Naive thymus-derived CD4-positive, alpha-beta T cell (primary cell): ENCODE data around the gene KNSTRN. TPM values are rescaled to one million over a fixed set of nuclear protein-coding genes. Genes with fewer than 3 reads are reported as not detected.

Experiments
- ATAC-seq: fragments of 150-1000 bp; cut with Tn5 transposase; 2 replicates; pipeline ENCODE4 v1.10.0; 2021; ENCODE audit warnings: mild to moderate bottlenecking, moderate library complexity
- CTCF ChIA-PET: fragments of 350-600 bp; sonication (Branson Sonifier 250); formaldehyde crosslinking; loops from one replicate; lab custom pipeline; 2021; ENCODE audit warnings: antibody characterized with exemption; lab: Charles Lee
- POLR2A ChIA-PET: fragments of 350-600 bp; sonication (Branson Sonifier 250); formaldehyde crosslinking; loops from one replicate; lab custom pipeline; 2021; ENCODE audit warnings: antibody characterized with exemption, inconsistent platforms; lab: Charles Lee
- DNase-seq, 9 donors: peaks; one replicate each; pipeline versions ENCODE4 v3.0.0 to v3.0.0-alpha.2; 2020 to 2022; ENCODE audit warnings: mixed read lengths in 1 of 9
- H3K27ac ChIP-seq: one replicate; pipeline ENCODE4 v1.7.0; 2013; ENCODE audit warnings: mild to moderate bottlenecking, low read depth, low read length, moderate library complexity
- H3K27me3 ChIP-seq, 2 donors: one replicate each; pipeline ENCODE4 v1.7.0; 2013; ENCODE audit warnings: low read length in 2 of 2, mild to moderate bottlenecking in 2 of 2, moderate library complexity in 2 of 2; ENCODE audit not compliant: control insufficient read depth in 2 of 2, insufficient read depth in 2 of 2
- H3K36me3 ChIP-seq, 3 experiments: 1 replicate in 2 of 3; 2 replicates in 1 of 3; pipeline ENCODE4 v1.7.0; 2013; ENCODE audit warnings: low read length in 3 of 3, mild to moderate bottlenecking in 3 of 3, moderate library complexity in 1 of 3; ENCODE audit not compliant: insufficient read depth in 3 of 3, control insufficient read depth in 2 of 3
- H3K4me1 ChIP-seq, 2 donors: one replicate each; pipeline ENCODE4 v1.7.0; 2013; ENCODE audit warnings: low read length in 2 of 2, mild to moderate bottlenecking in 2 of 2, moderate library complexity in 1 of 2; ENCODE audit not compliant: control insufficient read depth in 2 of 2, insufficient read depth in 2 of 2
- H3K4me3 ChIP-seq: 2 replicates; pipeline ENCODE4 v1.7.0; 2013; ENCODE audit warnings: mild to moderate bottlenecking, low read length
- H3K9me3 ChIP-seq, 3 experiments: 1 replicate in 2 of 3; 2 replicates in 1 of 3; pipeline ENCODE4 v1.7.0; 2013; ENCODE audit warnings: low read length in 3 of 3; ENCODE audit not compliant: control insufficient read depth in 2 of 3
- H3K27ac Mint-ChIP-seq, 9 donors: one replicate each; pipeline ENCODE4 v1.8.0; 2020 to 2022; ENCODE audit warnings: mixed read lengths in 9 of 9, mild to moderate bottlenecking in 8 of 9, moderate library complexity in 5 of 9, inconsistent platforms in 2 of 9
- H3K27me3 Mint-ChIP-seq, 5 donors: one replicate each; pipeline ENCODE4 v1.8.0; 2021 to 2022; ENCODE audit warnings: mixed read lengths in 5 of 5, mild to moderate bottlenecking in 1 of 5
- H3K36me3 Mint-ChIP-seq, 5 donors: one replicate each; pipeline ENCODE4 v1.8.0; 2020 to 2022; ENCODE audit warnings: mixed read lengths in 5 of 5, mild to moderate bottlenecking in 3 of 5, inconsistent platforms in 1 of 5
- H3K4me1 Mint-ChIP-seq, 7 donors: one replicate each; pipeline ENCODE4 v1.8.0; 2020 to 2022; ENCODE audit warnings: mixed read lengths in 7 of 7, mild to moderate bottlenecking in 3 of 7, inconsistent platforms in 1 of 7
- H3K4me3 Mint-ChIP-seq, 10 donors: one replicate each; pipeline ENCODE4 v1.8.0; 2020 to 2022; ENCODE audit warnings: mild to moderate bottlenecking in 10 of 10, mixed read lengths in 10 of 10, moderate library complexity in 6 of 10, inconsistent platforms in 2 of 10
- H3K9me3 Mint-ChIP-seq, 11 donors: one replicate each; pipeline ENCODE4 v1.8.0; 2020 to 2022; ENCODE audit warnings: mixed read lengths in 11 of 11, mild to moderate bottlenecking in 4 of 11, inconsistent platforms in 1 of 11, moderate library complexity in 1 of 11
- intact Hi-C, 2 donors: fragments of 100-400 bp; cut with micrococcal nuclease; formaldehyde crosslinking; loops; one replicate each; pipeline ENCODE4 v1.15.1; 2023
- polyA plus RNA-seq, 2 donors: library from polyadenylated mRNA; unstranded; fragments of 300-500 nt; fragmentation: Illumina TruSeq; gene quantifications; one replicate each; pipeline ENCODE4 v1.2.3, GENCODE V29; 2021
- total RNA-seq, 6 experiments: library from RNA in 5 of 6; stranded (reverse) in 5 of 6; gene quantifications; 1 replicate in 5 of 6; 2 replicates in 1 of 6; pipeline ENCODE4 v1.2.3 and lab custom pipeline; 2021 to 2026

KNSTRN gene
- total and polyA plus RNA-seq, 7 experiments from 2014 or later, result 3.7 to 39.6 (median 6.1) TPM

- Histone ChIP-seq H3K27ac (no peak overlapping the region), H3K27me3 (no peaks in the 10 kb centered on the region), H3K4me3 (no peak overlapping the region), H3K4me1 (peaks cover 0 to 3% of the 10 kb centered on the region in 2 donors), H3K36me3 (no peaks in the 10 kb centered on the region), H3K9me3 (no peaks in the 10 kb centered on the region)
- H3K27me3 Mint-ChIP-seq, result no peaks in the 10 kb centered on the region
- ATAC-seq, result no peak
- CTCF ChIA-PET, result interaction anchor here (0.7 to 11.1 kb wide), 4 partner anchors 27 to 146 kb away, joined by 3 to 107 read pairs (median 4); partner anchors contain the start of gene CCDC9B
- no peaks in the 10 kb centered on the region for H3K9me3 Mint-ChIP-seq
- no peak for DNase-seq
- POLR2A ChIA-PET, result no interaction called here
- intact Hi-C loops, result no loop called here
- H3K4me3 Mint-ChIP-seq, result no peak overlapping the region
- no peak overlapping the region for H3K27ac Mint-ChIP-seq
- peaks cover 0 to 16% (median 5%) of the 10 kb centered on the region in 5 donors for H3K36me3 Mint-ChIP-seq
- H3K4me1 Mint-ChIP-seq, result peaks cover 0 to 7% (median 0%) of the 10 kb centered on the region in 7 donors
Measured at GRCh38 chr15:40425681-40426080, 43.2 kb downstream of the KNSTRN start.

DNA sequence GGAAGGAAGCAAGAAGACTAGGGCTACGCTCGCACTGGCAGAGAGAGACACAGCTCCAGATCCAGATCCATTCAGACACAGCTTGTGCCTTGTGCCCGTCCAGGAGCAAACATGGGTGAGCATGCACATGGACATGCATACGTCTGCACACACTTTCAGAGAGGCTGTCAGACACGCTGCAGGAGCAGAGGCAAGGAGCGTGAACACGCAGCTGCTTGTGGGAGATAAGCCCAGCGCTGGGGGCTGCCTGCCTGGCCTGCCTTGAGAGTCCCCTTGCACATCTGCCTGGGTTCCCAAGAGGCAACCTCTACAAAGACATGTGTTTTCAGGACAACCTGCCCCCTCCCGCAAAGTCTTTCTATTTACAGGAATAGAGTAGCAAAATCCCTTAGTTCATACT is 44.7 kb downstream of the KNSTRN start:
- POLR2A ChIA-PET, result no interaction called here
- Mint-ChIP-seq H3K36me3 (peaks cover 0 to 16% (median 5%) of the 10 kb centered on the region in 5 donors), H3K27me3 (no peaks in the 10 kb centered on the region), H3K4me3 (no peak overlapping the region), H3K4me1 (peaks cover 0 to under 1% (median 0%) of the 10 kb centered on the region in 7 donors), H3K27ac (no peak overlapping the region), H3K9me3 (no peaks in the 10 kb centered on the region)
- DNase-seq, result no peak
- Histone ChIP-seq H3K4me3 (no peak overlapping the region), H3K27ac (no peak overlapping the region), H3K36me3 (no peaks in the 10 kb centered on the region), H3K9me3 (no peaks in the 10 kb centered on the region), H3K4me1 (no peaks in the 10 kb centered on the region), H3K27me3 (no peaks in the 10 kb centered on the region)
- ATAC-seq, result no peak
- intact Hi-C loops, result no loop called here
- CTCF ChIA-PET, result interaction anchor here (0.9 to 11.1 kb wide), 2 partner anchors 86 to 95 kb away, joined by 3 to 107 read pairs; partner anchors contain the start of gene CCDC9B

GRCh38 chr15:40428185-40428584 is 45.7 kb downstream of the KNSTRN start:
- H3K4me3 Mint-ChIP-seq, result no peak overlapping the region
- Histone ChIP-seq H3K36me3 (no peaks in the 10 kb centered on the region), H3K27ac (no peak overlapping the region), H3K4me1 (no peaks in the 10 kb centered on the region), H3K9me3 (no peaks in the 10 kb centered on the region), H3K4me3 (no peak overlapping the region), H3K27me3 (no peaks in the 10 kb centered on the region)
- DNase-seq (no peak), ATAC-seq (no peak)
- intact Hi-C loops, result no loop called here
- peaks cover 0 to 16% (median 5%) of the 10 kb centered on the region in 5 donors for H3K36me3 Mint-ChIP-seq
- no peaks in the 10 kb centered on the region for H3K9me3 Mint-ChIP-seq
- H3K27ac Mint-ChIP-seq, result no peak overlapping the region
- H3K27me3 Mint-ChIP-seq, result peaks cover 0 to 8% (median 0%) of the 10 kb centered on the region in 5 donors
- POLR2A ChIA-PET, result no interaction called here
- CTCF ChIA-PET, result interaction anchor here (0.6 to 1.8 kb wide), 2 partner anchors 90 to 279 kb away, joined by 4 to 5 read pairs; no protein-coding TSS in a partner anchor
- H3K4me1 Mint-ChIP-seq, result peaks cover 0 to 1% (median 0%) of the 10 kb centered on the region in 7 donors

DNA sequence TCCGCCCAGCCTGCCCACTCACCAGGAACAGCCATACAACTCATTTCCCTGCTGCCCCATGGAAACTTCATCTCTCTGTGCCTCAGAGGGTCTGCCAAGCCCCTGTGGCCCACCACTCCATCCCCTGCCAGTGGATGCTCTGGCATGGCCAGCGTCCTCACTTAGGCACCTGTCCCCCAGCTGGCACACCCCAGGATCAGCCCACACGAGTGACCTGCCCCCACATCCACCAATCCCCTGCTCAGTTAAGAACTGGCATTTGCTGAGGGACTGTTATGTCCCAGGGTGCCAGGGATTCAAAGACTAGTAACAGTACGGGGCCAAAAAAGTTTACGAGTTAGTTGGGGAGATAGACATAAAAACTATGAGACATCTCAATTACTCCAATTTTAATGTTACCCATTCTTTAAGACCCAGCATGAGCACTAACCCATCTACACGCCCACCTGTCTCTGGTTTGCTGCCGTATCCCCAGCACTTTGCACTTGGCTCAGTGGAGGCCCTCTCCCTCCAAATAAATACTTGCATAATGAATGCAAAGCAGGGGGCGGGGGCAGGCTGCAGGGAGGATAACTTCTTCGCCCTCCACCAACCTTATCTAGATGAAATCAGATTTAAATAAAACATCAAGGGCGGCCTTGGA is 46.7 kb downstream of the KNSTRN start:
- Histone ChIP-seq H3K4me1 (no peaks in the 10 kb centered on the region), H3K4me3 (no peak overlapping the region), H3K36me3 (no peaks in the 10 kb centered on the region), H3K27me3 (no peaks in the 10 kb centered on the region), H3K9me3 (no peaks in the 10 kb centered on the region), H3K27ac (no peak overlapping the region)
- ATAC-seq (no peak), DNase-seq (no peak)
- ChIA-PET CTCF (interaction anchor here (1.8 kb wide), 1 partner anchor 91 kb away, joined by 5 read pairs; no protein-coding TSS in a partner anchor), POLR2A (no interaction called here)
- intact Hi-C loops, result no loop called here
- Mint-ChIP-seq H3K4me3 (no peak overlapping the region), H3K9me3 (no peaks in the 10 kb centered on the region), H3K27ac (peak overlapping the region in 1 of 9 donors; percentile 26), H3K36me3 (peaks cover 0 to 12% (median 5%) of the 10 kb centered on the region in 5 donors), H3K27me3 (peaks cover 0 to 18% (median 0%) of the 10 kb centered on the region in 5 donors), H3K4me1 (peaks cover 0 to 1% (median 0%) of the 10 kb centered on the region in 7 donors)

DNA sequence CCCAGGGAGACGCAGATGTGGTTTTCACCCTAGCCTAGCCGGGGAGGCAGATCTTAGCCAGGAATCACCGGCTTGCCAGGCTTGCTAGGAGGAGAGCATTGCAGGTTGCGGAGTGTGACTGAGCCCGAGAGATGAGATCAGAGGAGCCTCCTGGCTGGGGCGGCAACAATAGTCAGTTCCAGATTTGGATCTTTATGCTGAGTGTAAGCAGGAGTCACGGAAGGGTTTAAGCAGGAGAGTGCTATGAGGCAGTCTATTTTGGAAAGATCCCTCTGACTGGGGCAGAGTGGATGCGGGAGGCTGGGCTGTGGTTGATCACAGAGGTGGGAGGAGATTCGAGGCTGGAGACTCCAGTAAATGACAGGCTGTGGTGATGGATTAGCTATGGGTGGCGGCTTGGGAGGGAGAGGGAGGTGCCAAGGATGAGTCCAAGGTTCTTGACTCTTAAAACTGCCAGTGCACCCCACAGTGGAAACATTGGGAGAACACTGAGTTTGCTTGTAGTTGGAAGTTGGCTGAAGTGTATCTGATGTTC is 47.8 kb downstream of the KNSTRN start:
- Mint-ChIP-seq H3K4me3 (no peak overlapping the region), H3K4me1 (peaks cover 0 to 12% (median under 1%) of the 10 kb centered on the region in 7 donors), H3K9me3 (no peaks in the 10 kb centered on the region), H3K36me3 (peaks cover 0 to 8% (median 1%) of the 10 kb centered on the region in 5 donors), H3K27me3 (peaks cover 0 to 29% (median 0%) of the 10 kb centered on the region in 5 donors), H3K27ac (no peak overlapping the region)
- no peak overlapping the region for H3K27ac ChIP-seq
- CTCF ChIA-PET, result interaction anchor here (1.0 kb wide), 1 partner anchor 9 kb away, joined by 3 read pairs; no protein-coding TSS in a partner anchor
- no peaks in the 10 kb centered on the region for H3K9me3 ChIP-seq
- H3K27me3 ChIP-seq, result no peaks in the 10 kb centered on the region
- POLR2A ChIA-PET, result no interaction called here
- no peak overlapping the region for H3K4me3 ChIP-seq
- intact Hi-C loops, result no loop called here
- H3K4me1 ChIP-seq, result peaks cover 0 to 2% of the 10 kb centered on the region in 2 donors
- DNase-seq (no peak), ATAC-seq (no peak)
- no peaks in the 10 kb centered on the region for H3K36me3 ChIP-seq

- peak overlapping the region in 9 of 10 donors; percentile 72 to 84 (median 76) for H3K4me3 Mint-ChIP-seq
- Histone ChIP-seq H3K27me3 (peaks cover 0 to 5% of the 10 kb centered on the region in 2 donors), H3K4me1 (peaks cover 15 to 28% of the 10 kb centered on the region in 2 donors), H3K9me3 (no peaks in the 10 kb centered on the region), H3K4me3 (peak overlapping the region; percentile 48), H3K27ac (no peak overlapping the region), H3K36me3 (no peaks in the 10 kb centered on the region)
- ChIA-PET POLR2A (interaction anchor here (1.0 to 1.3 kb wide), 2 partner anchors 30 to 128 kb away, joined by 3 read pairs; partner anchors contain the start of gene IVD), CTCF (interaction anchor here (0.5 to 1.0 kb wide), 2 partner anchors 98 to 590 kb away, joined by 3 read pairs; no protein-coding TSS in a partner anchor)
- peaks cover 0 to 6% (median 0%) of the 10 kb centered on the region in 5 donors for H3K36me3 Mint-ChIP-seq
- H3K27ac Mint-ChIP-seq, result peak overlapping the region in 2 of 9 donors; percentile 50 to 51
- H3K27me3 Mint-ChIP-seq, result peaks cover 15 to 76% (median 27%) of the 10 kb centered on the region in 5 donors
- no peaks in the 10 kb centered on the region for H3K9me3 Mint-ChIP-seq
- no peak for ATAC-seq
- intact Hi-C loops, result no loop called here
- DNase-seq, result no peak
- peaks cover 22 to 40% (median 32%) of the 10 kb centered on the region in 7 donors for H3K4me1 Mint-ChIP-seq
Measured at GRCh38 chr15:40435023-40435709, 52.6 kb downstream of the KNSTRN start.
